SK-N-SH (cell line): Measurements from ENCODE around the gene EVL. TPM values are rescaled to one million over a fixed set of nuclear protein-coding genes. Genes with fewer than 3 reads are reported as not detected.

Experiments
- CTCF ChIA-PET: fragments of 300-600, 350-600 bp; formaldehyde crosslinking; extraction: SDS; loops from one replicate; lab custom pipeline; 2021; lab: Yijun Ruan, JAX
- POLR2A ChIA-PET: fragments of 350-600 bp; sonication (Branson Sonifier 250); formaldehyde crosslinking; extraction: SDS; loops from one replicate; lab custom pipeline; 2020; ENCODE audit warnings: antibody characterized with exemption, inconsistent platforms; lab: Yijun Ruan, JAX
- DNase-seq: peaks from one replicate; pipeline ENCODE4 v3.0.0; 2012
- H2AFZ ChIP-seq: fragments of 200-600 bp; sonication (generic); 2 replicates; pipeline ENCODE4 v1.8.1; 2016; ENCODE audit warnings: antibody characterized with exemption, mild to moderate bottlenecking, low read depth
- H3F3A ChIP-seq: fragments of 200-600 bp; sonication (generic); replicated peaks from 2 replicates; pipeline ENCODE3; 2016; ENCODE audit warnings: antibody characterized with exemption, mild to moderate bottlenecking; ENCODE audit not compliant: insufficient read depth
- H3K27ac ChIP-seq, 2 experiments: fragments of 200-500 bp in 1 of 2; fragments of 200-600 bp in 1 of 2; sonication (Bioruptor generic) in 1 of 2; sonication (generic), shearing (Covaris generic) in 1 of 2; 2 replicates each; pipeline versions ENCODE4 v1.5.1 to v1.6.1; 2014 to 2016; ENCODE audit warnings: low read depth in 2 of 2, inconsistent platforms in 1 of 2, low read length in 1 of 2, mild to moderate bottlenecking in 1 of 2, mixed read lengths in 1 of 2
- H3K27me3 ChIP-seq: fragments of 200-600 bp; sonication (generic), shearing (Covaris generic); 2 replicates; pipeline ENCODE4 v1.6.1; 2016; ENCODE audit warnings: mixed run types; ENCODE audit not compliant: insufficient read depth
- H3K36me3 ChIP-seq, 2 experiments: fragments of 200-500 bp in 1 of 2; fragments of 200-600 bp in 1 of 2; sonication (Bioruptor generic) in 1 of 2; sonication (generic) in 1 of 2; replicated peaks in 1 of 2; 2 replicates each; pipeline versions ENCODE3 to v1.5.1; 2014 to 2016; ENCODE audit warnings: low read length in 1 of 2, mild to moderate bottlenecking in 1 of 2; ENCODE audit not compliant: insufficient read depth in 2 of 2, control insufficient read depth in 1 of 2
- H3K4me1 ChIP-seq, 2 experiments: fragments of 200-500 bp in 1 of 2; fragments of 200-600 bp in 1 of 2; sonication (Bioruptor generic) in 1 of 2; sonication (generic), shearing (Covaris generic) in 1 of 2; 2 replicates each; pipeline versions ENCODE4 v1.5.1 to v1.6.1; 2014 to 2016; ENCODE audit warnings: low read depth in 1 of 2, low read length in 1 of 2, mixed run types in 1 of 2; ENCODE audit not compliant: insufficient read depth in 2 of 2, control insufficient read depth in 1 of 2
- H3K4me2 ChIP-seq: fragments of 200-600 bp; sonication (generic), shearing (Covaris generic); 2 replicates; pipeline ENCODE4 v1.6.1; 2017; ENCODE audit warnings: mixed run types
- H3K4me3 ChIP-seq, 2 experiments: fragments of 200-500 bp in 1 of 2; fragments of 200-600 bp in 1 of 2; sonication (Bioruptor generic) in 1 of 2; sonication (generic), shearing (Covaris generic) in 1 of 2; 2 replicates each; pipeline versions ENCODE4 v1.5.1 to v1.8.1; 2014 to 2016; ENCODE audit warnings: low read depth in 2 of 2, inconsistent platforms in 1 of 2, low read length in 1 of 2, mild to moderate bottlenecking in 1 of 2, mixed read lengths in 1 of 2, moderate library complexity in 1 of 2
- H3K79me2 ChIP-seq: fragments of 200-600 bp; sonication (generic); 2 replicates; pipeline ENCODE4 v1.8.1; 2017; ENCODE audit warnings: mild to moderate bottlenecking; ENCODE audit not compliant: insufficient read depth
- H3K9ac ChIP-seq: fragments of 200-600 bp; sonication (generic); 2 replicates; pipeline ENCODE4 v1.6.1; 2017; ENCODE audit warnings: mixed run types
- H3K9me2 ChIP-seq: fragments of 200-600 bp; sonication (generic); 2 replicates; pipeline ENCODE4 v1.6.1; 2017; ENCODE audit warnings: mixed run types
- H3K9me3 ChIP-seq: fragments of 200-600 bp; sonication (generic); 2 replicates; pipeline ENCODE4 v1.6.1; 2017; ENCODE audit warnings: mixed run types, mild to moderate bottlenecking, moderate library complexity
- H4K20me1 ChIP-seq: fragments of 200-600 bp; sonication (generic); 2 replicates; pipeline ENCODE4 v1.6.1; 2017; ENCODE audit warnings: mild to moderate bottlenecking, mixed run types; ENCODE audit not compliant: insufficient read depth
- CHD2 ChIP-seq: fragments of 150-350 bp; IDR thresholded peaks from 2 replicates; pipeline ENCODE4 v1.6.1; 2018; ENCODE audit warnings: low read length; ENCODE audit not compliant: partially characterized antibody
- ELF1 ChIP-seq: IDR thresholded peaks from 2 replicates; pipeline ENCODE4 v1.4.0; 2012
- EZH2phosphoT487 ChIP-seq: fragments of 200-600 bp; sonication (generic); IDR thresholded peaks from 2 replicates; pipeline ENCODE4 v1.6.1; 2017; ENCODE audit warnings: low read depth, mixed run types, mild to moderate bottlenecking, antibody characterized with exemption, moderate library complexity, borderline replicate concordance
- FOXJ3 ChIP-seq: sonication (generic); formaldehyde crosslinking; IDR thresholded peaks from 2 replicates; pipeline ENCODE4 v1.5.1; 2020; ENCODE audit warnings: mild to moderate bottlenecking, missing genetic modification reagents
- FOXM1 ChIP-seq: IDR thresholded peaks from 2 replicates; pipeline ENCODE4 v1.4.0; 2012; ENCODE audit warnings: low read depth, mild to moderate bottlenecking
- MEF2A ChIP-seq: IDR thresholded peaks from 2 replicates; pipeline ENCODE4 v1.4.0; 2012; ENCODE audit warnings: low read depth, borderline replicate concordance
- NFIC ChIP-seq: IDR thresholded peaks from 2 replicates; pipeline ENCODE4 v1.4.0; 2012; ENCODE audit warnings: borderline replicate concordance
- NRF1 ChIP-seq: IDR thresholded peaks from 2 replicates; pipeline ENCODE4 v1.6.1; 2012; ENCODE audit warnings: low read depth, mild to moderate bottlenecking, low read length
- POLR2AphosphoS5 ChIP-seq: IDR thresholded peaks from 2 replicates; pipeline ENCODE4 v1.6.1; 2012; ENCODE audit warnings: low read depth, low read length
- RAD21 ChIP-seq: IDR thresholded peaks from 2 replicates; pipeline ENCODE4 v1.6.1; 2012; ENCODE audit warnings: mild to moderate bottlenecking, low read length
- RCOR1 ChIP-seq: fragments of 150-350 bp; IDR thresholded peaks from 2 replicates; pipeline ENCODE4 v1.6.1; 2017; ENCODE audit warnings: antibody characterized with exemption, low read length
- SMC3 ChIP-seq: IDR thresholded peaks from 2 replicates; pipeline ENCODE4 v1.6.1; 2012; ENCODE audit warnings: low read depth, low read length, improper control_type of control experiment
- TAF1 ChIP-seq: IDR thresholded peaks from 2 replicates; pipeline ENCODE4 v1.6.1; 2012; ENCODE audit warnings: low read depth, mild to moderate bottlenecking, low read length, moderate library complexity, borderline replicate concordance
- WGBS: methylation state at CpG from one replicate; pipeline ENCODE4 v1.1.6; 2017; ENCODE audit warnings: low lambda C conversion rate; 5-methylcytosine and 5-hydroxymethylcytosine counted together
- polyA plus RNA-seq, 3 experiments: library from polyadenylated mRNA; depleted of rRNA; stranded (reverse); fragments of >200 nt; gene quantifications; 2 replicates each; pipeline ENCODE4 v1.2.3, GENCODE V29; 2012
- TF ChIP-seq, protein P1 (sequence below): fragments of 150-350 bp; IDR thresholded peaks from 2 replicates; pipeline ENCODE4 v1.6.1; 2017; ENCODE audit warnings: antibody characterized with exemption, low read length, low read depth, borderline replicate concordance
- TF ChIP-seq, protein P2 (sequence below): IDR thresholded peaks from 2 replicates; pipeline ENCODE4 v1.4.0; 2012; ENCODE audit warnings: low read depth, borderline replicate concordance
- TF ChIP-seq, protein P3 (sequence below): fragments of 150-350 bp; IDR thresholded peaks from 2 replicates; pipeline ENCODE4 v1.6.1; 2016; ENCODE audit warnings: mild to moderate bottlenecking, low read depth, low read length
- TF ChIP-seq, protein P4 (sequence below): IDR thresholded peaks from 2 replicates; pipeline ENCODE4 v1.4.0; 2012; ENCODE audit warnings: low read depth

Gene EVL
- polyA plus RNA-seq, 1 of the 3 experiments (the other 2 are of a cell fraction), result 36.5 TPM

DNA sequence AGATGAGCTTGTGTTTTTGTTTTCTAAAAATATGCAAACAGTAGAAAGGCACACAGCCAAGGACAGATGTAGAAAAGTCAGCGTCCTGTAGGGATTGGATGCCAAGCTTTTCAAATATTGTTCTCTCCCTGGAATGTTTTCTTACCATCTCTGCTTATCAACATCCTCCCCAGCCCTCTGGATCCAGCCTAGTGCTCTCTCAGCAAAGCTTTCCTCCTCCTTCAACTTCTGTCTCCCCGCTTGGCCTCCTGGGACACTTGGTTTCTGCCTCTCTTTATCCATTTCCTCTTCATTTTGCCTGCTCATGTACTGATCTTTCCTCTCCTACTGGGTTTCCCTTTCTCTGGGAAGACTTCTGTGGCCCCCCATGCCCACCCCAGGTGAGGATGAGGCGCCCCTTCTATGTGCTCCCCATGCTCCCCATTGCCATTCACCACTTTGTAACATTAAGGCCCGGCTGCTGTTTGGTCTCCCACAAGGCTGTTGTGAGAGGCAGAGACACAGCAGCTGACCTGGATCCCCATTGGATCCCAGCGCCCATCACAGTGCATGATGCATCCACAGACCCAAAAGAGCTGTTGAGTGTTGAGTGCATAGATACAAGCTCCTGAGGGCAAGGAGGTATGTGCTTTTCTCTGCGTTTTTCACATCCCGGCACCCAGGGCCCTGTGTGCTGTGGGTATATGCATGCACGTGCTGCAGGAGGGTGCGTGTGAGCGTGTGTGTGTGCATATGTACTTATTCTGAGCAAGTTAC is 38.2 kb downstream of the EVL start:
- Histone ChIP-seq H3K36me3 (no peaks in the 10 kb centered on the region), H3K9me3 (no peaks in the 10 kb centered on the region), H3K79me2 (no peaks in the 10 kb centered on the region; the same call in 1 of the 2 replicates), H3K27ac (peak overlapping the region in 1 of 2 experiments; percentile 96; a peak in 2 of 4 replicates), H2AFZ (no peak overlapping the region), H3K27me3 (no peaks in the 10 kb centered on the region), H3K9me2 (no peaks in the 10 kb centered on the region), H4K20me1 (0 out of 2 replicates have a peak, but pooled peaks cover 3% of the 10 kb centered on the region), H3K9ac (peak overlapping the region; percentile 31; the same call in 1 of the 2 replicates), H3K4me2 (peak overlapping the region; percentile 58), H3K4me1 (peaks cover 13 to 30% of the 10 kb centered on the region in 2 experiments; a peak in 3 of 4 replicates), H3K4me3 (no peak overlapping the region), H3F3A (peaks cover 16% of the 10 kb centered on the region)
- no peak for DNase-seq
- POLR2A ChIA-PET, result no interaction called here
- 90% methylated on average over 10 of the region's 10 CpGs for WGBS
- CTCF ChIA-PET, result interaction anchor here (0.8 to 2.1 kb wide), 8 partner anchors 19 to 122 kb away, joined by 3 to 10 read pairs (median 4); no protein-coding TSS in a partner anchor
- TF ChIP-seq POLR2AphosphoS5 (no peak), MEF2A (no peak), CHD2 (no peak), RCOR1 (no peak), NFIC (no peak), EZH2phosphoT487 (no peak), SMC3 (no peak), TAF1 (no peak), FOXM1 (no peak), NRF1 (no peak), RAD21 (no peak), FOXJ3 (no peak), ELF1 (no peak)
- TF ChIP-seq, protein P1, sequence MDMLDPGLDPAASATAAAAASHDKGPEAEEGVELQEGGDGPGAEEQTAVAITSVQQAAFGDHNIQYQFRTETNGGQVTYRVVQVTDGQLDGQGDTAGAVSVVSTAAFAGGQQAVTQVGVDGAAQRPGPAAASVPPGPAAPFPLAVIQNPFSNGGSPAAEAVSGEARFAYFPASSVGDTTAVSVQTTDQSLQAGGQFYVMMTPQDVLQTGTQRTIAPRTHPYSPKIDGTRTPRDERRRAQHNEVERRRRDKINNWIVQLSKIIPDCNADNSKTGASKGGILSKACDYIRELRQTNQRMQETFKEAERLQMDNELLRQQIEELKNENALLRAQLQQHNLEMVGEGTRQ, result no peak
- TF ChIP-seq, protein P2, sequence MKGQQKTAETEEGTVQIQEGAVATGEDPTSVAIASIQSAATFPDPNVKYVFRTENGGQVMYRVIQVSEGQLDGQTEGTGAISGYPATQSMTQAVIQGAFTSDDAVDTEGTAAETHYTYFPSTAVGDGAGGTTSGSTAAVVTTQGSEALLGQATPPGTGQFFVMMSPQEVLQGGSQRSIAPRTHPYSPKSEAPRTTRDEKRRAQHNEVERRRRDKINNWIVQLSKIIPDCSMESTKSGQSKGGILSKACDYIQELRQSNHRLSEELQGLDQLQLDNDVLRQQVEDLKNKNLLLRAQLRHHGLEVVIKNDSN, result no peak
- TF ChIP-seq, protein P3, sequence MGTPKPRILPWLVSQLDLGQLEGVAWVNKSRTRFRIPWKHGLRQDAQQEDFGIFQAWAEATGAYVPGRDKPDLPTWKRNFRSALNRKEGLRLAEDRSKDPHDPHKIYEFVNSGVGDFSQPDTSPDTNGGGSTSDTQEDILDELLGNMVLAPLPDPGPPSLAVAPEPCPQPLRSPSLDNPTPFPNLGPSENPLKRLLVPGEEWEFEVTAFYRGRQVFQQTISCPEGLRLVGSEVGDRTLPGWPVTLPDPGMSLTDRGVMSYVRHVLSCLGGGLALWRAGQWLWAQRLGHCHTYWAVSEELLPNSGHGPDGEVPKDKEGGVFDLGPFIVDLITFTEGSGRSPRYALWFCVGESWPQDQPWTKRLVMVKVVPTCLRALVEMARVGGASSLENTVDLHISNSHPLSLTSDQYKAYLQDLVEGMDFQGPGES, result no peak
- TF ChIP-seq, protein P4, sequence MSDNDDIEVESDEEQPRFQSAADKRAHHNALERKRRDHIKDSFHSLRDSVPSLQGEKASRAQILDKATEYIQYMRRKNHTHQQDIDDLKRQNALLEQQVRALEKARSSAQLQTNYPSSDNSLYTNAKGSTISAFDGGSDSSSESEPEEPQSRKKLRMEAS, result no peak
